Right lobe of liver (tissue), 6 donors: ENCODE results near the gene MFAP5. TPM values are rescaled to one million over a fixed set of nuclear protein-coding genes. Genes with fewer than 3 reads are reported as not detected.

Experiments used
- ATAC-seq, 4 donors: fragments of 200-7000 bp; cut with Tn5 transposase; one replicate each; pipeline ENCODE4 v1.9.1; 2020; ENCODE audit warnings: mild to moderate bottlenecking in 4 of 4, moderate library complexity in 4 of 4
- DNase-seq, 3 donors: peaks; one replicate each; pipeline ENCODE4 v3.0.0-alpha.2; 2020
- H3K27ac ChIP-seq, 3 donors: fragments of 200-600 bp; one replicate each; pipeline ENCODE4 v1.8.0; 2022
- H3K27me3 ChIP-seq, 2 donors: fragments of 200-600 bp; one replicate each; pipeline ENCODE4 v1.8.0; 2022
- H3K36me3 ChIP-seq, 4 donors: fragments of 200-600 bp; sonication (generic) in 1 of 4; one replicate each; pipeline versions ENCODE4 v1.5.1 to v1.8.0; 2017 to 2022; ENCODE audit warnings: control low read depth in 1 of 4
- H3K4me1 ChIP-seq, 4 donors: fragments of 200-600 bp; sonication (generic) in 1 of 4; one replicate each; pipeline versions ENCODE4 v1.5.1 to v1.8.0; 2017 to 2022; ENCODE audit warnings: control low read depth in 1 of 4
- H3K4me3 ChIP-seq, 3 donors: fragments of 200-600 bp; one replicate each; pipeline ENCODE4 v1.8.0; 2022
- H3K9me3 ChIP-seq, 4 donors: fragments of 200-600 bp; sonication (generic) in 1 of 4; one replicate each; pipeline versions ENCODE4 v1.5.1 to v1.8.0; 2017 to 2022; ENCODE audit warnings: control low read depth in 1 of 4
- CTCF ChIP-seq, 4 donors: fragments of 200-600 bp in 3 of 4; fragments of 450-650 bp in 1 of 4; IDR thresholded peaks; one replicate each; pipeline versions ENCODE4 v1.5.1 to v1.8.0; 2016 to 2022; ENCODE audit warnings: antibody characterized with exemption in 4 of 4, mild to moderate bottlenecking in 2 of 4
- POLR2A ChIP-seq: fragments of 450-650 bp; IDR thresholded peaks from one replicate; pipeline ENCODE4 v1.6.1; 2017; ENCODE audit warnings: antibody characterized with exemption, mild to moderate bottlenecking
- WGBS: methylation state at CpG from one replicate; pipeline ENCODE4 v1.1.6; 2018; ENCODE audit warnings: low coverage, low lambda C conversion rate; ENCODE audit not compliant: insufficient coverage; ENCODE audit errors: missing lambda C conversion rate; 5-methylcytosine and 5-hydroxymethylcytosine counted together
- intact Hi-C, 2 donors: fragments of 100-400 bp; cut with DNase I; formaldehyde crosslinking; loops; one replicate each; pipeline versions ENCODE4 v1.11.2 to v1.14.1; 2022
- total RNA-seq, 6 experiments: library from RNA; depleted of rRNA in 2 of 6; stranded (reverse); fragments of >200 nt in 2 of 6; fragmentation: NEBNext Ultra II Directional in 3 of 6; extraction: Animal tissue kit (Norgen Biotek cat#: 25700) in 3 of 6; gene quantifications; one replicate each; pipeline versions ENCODE4 v1.1.0 to v1.2.4, GENCODE V29; 2016 to 2023
- donor health status: DM: no; HTN: yes; CAD: no.
- donor health status: DM: no; HTN: no; CAD: no.
- donor health status: DM: no; HTN: no; CAD: no.
- donor health status: DM: no; HTN: yes; CAD: no.
- donor health status: DM: no; HTN: yes; CAD: no.

The MFAP5 gene
- total RNA-seq, 6 experiments from 2014 or later: 0.12 to 0.39 TPM; not detected in 4

- Histone ChIP-seq H3K27me3 (no peaks in the 10 kb centered on the region), H3K9me3 (no peaks in the 10 kb centered on the region), H3K4me3 (no peak within 1 kb of the TSS), H3K4me1 (no peaks in the 10 kb centered on the region), H3K36me3 (no peaks in the 10 kb centered on the region), H3K27ac (no peak within 1 kb of the TSS)
- intact Hi-C loops: no loop called here
- TF ChIP-seq CTCF (IDR thresholded peaks at IDR 0.05) (no peak), POLR2A (no peak)
- ATAC-seq (no peak), DNase-seq (no peak)
- WGBS: 56% methylated on average over 1 of the region's 2 CpGs
These were observed 50.0 kb downstream of the MFAP5 start, which contains the start of gene AICDA for GRCh38 chr12:8612629-8613028. Gene AICDA (minus strand): TSS chr12:8612859. CDS start chr12:8612767, 92 bp downstream.

GRCh38 chr12:8609061-8609570 is 53.5 kb downstream of the MFAP5 start:
- 16% methylated on average over 5 of the region's 5 CpGs for WGBS
- ATAC-seq: peak; percentile 79 to 90 (median 84)
- H3K36me3 ChIP-seq: no peaks in the 10 kb centered on the region
- no peak overlapping the region for H3K27ac ChIP-seq
- intact Hi-C loops: loop anchor here (5.0 to 10.0 kb wide), 2 partner anchors 64 to 67 kb away; partner anchors contain the start of gene CLEC4E (in 2 of the 2)
- H3K27me3 ChIP-seq: no peaks in the 10 kb centered on the region
- no peak overlapping the region for H3K4me3 ChIP-seq
- H3K4me1 ChIP-seq: no peaks in the 10 kb centered on the region
- TF ChIP-seq POLR2A (no peak), CTCF (IDR thresholded peaks at IDR 0.05) (peak; percentile 66 to 81 (median 76))
- H3K9me3 ChIP-seq: no peaks in the 10 kb centered on the region
- DNase-seq: no peak

- 83% methylated on average over 6 of the region's 6 CpGs for WGBS
- no peak for TF ChIP-seq POLR2A
- no peak for DNase-seq
- Histone ChIP-seq H3K36me3 (no peaks in the 10 kb centered on the region), H3K9me3 (no peaks in the 10 kb centered on the region), H3K4me3 (no peak overlapping the region), H3K27ac (no peak overlapping the region), H3K27me3 (no peaks in the 10 kb centered on the region), H3K4me1 (no peaks in the 10 kb centered on the region)
- intact Hi-C loops: loop anchor here (5.0 to 10.0 kb wide), 2 partner anchors 62 to 65 kb away; partner anchors contain the start of gene CLEC4E (in 2 of the 2)
- ATAC-seq: no peak
These were observed 55.7 kb downstream of the MFAP5 start for GRCh38 chr12:8606890-8607289.

- WGBS: 62% methylated on average over 4 of the region's 30 CpGs
- TF ChIP-seq POLR2A (no peak), CTCF (IDR thresholded peaks at IDR 0.05) (no peak)
- intact Hi-C loops: loop anchor here (5.0 to 10.0 kb wide), 2 partner anchors 60 to 63 kb away; partner anchors contain the start of gene CLEC4E (in 2 of the 2)
These were observed 57.6 kb downstream of the MFAP5 start for GRCh38 chr12:8605057-8605456.

GRCh38 chr12:8603856-8604255 is 58.8 kb downstream of the MFAP5 start:
- Histone ChIP-seq H3K27me3 (no peaks in the 10 kb centered on the region), H3K27ac (no peak overlapping the region), H3K4me3 (no peak overlapping the region), H3K9me3 (no peaks in the 10 kb centered on the region), H3K4me1 (no peaks in the 10 kb centered on the region), H3K36me3 (no peaks in the 10 kb centered on the region)
- ATAC-seq: no peak
- WGBS: 20% methylated on average over 3 of the region's 3 CpGs
- TF ChIP-seq CTCF (IDR thresholded peaks at IDR 0.05) (peak in 1 of 4 donors; percentile 5), POLR2A (no peak)
- no peak for DNase-seq
- intact Hi-C loops: loop anchor here in 1 of 2 donors (10.0 kb wide), 1 partner anchor 59 kb away; the partner anchor contains the start of gene CLEC4E

More at GRCh38 chr12:8605057-8605456, 57.6 kb downstream of the MFAP5 start:
- Histone ChIP-seq H3K4me3 (no peak overlapping the region), H3K4me1 (no peaks in the 10 kb centered on the region), H3K27ac (no peak overlapping the region), H3K9me3 (no peaks in the 10 kb centered on the region), H3K27me3 (no peaks in the 10 kb centered on the region), H3K36me3 (no peaks in the 10 kb centered on the region)
- DNase-seq (no peak), ATAC-seq (peak in 1 of 4 donors; percentile 22)
